Thymus (tissue), 11 donors: ENCODE data around the gene KRT31. TPM values are rescaled to one million over a fixed set of nuclear protein-coding genes. Genes with fewer than 3 reads are reported as not detected.
A peak's percentile ranks its signal among the peaks of the same experiment; 100 is the strongest.
"Not testable (repeated sequence)": the region's sequence is repeated elsewhere in the genome, so short reads cannot be mapped to it uniquely, and the experiment has no call there.

Experiments
- DNase-seq, 9 donors: peaks; one replicate each; pipeline ENCODE4 v3.0.0-alpha.2; 2013; ENCODE audit warnings: low spot score in 9 of 9, low read depth in 6 of 9, missing footprints in 1 of 9
- H3K27ac ChIP-seq, 2 donors: one replicate each; pipeline ENCODE4 v1.5.1; 2013; ENCODE audit warnings: control low read depth in 1 of 2, low read depth in 1 of 2, low read length in 1 of 2, mild to moderate bottlenecking in 1 of 2, moderate library complexity in 1 of 2
- H3K27me3 ChIP-seq, 2 donors: one replicate each; pipeline ENCODE4 v1.5.1; 2013; ENCODE audit warnings: low read length in 1 of 2; ENCODE audit not compliant: control insufficient read depth in 2 of 2, insufficient read depth in 1 of 2
- H3K36me3 ChIP-seq, 2 donors: one replicate each; pipeline ENCODE4 v1.5.1; 2013; ENCODE audit warnings: low read length in 1 of 2, mild to moderate bottlenecking in 1 of 2, moderate library complexity in 1 of 2; ENCODE audit not compliant: control insufficient read depth in 2 of 2, insufficient read depth in 2 of 2
- H3K4me1 ChIP-seq, 2 donors: one replicate each; pipeline ENCODE4 v1.5.1; 2013; ENCODE audit warnings: low read length in 2 of 2; ENCODE audit not compliant: control insufficient read depth in 2 of 2, insufficient read depth in 2 of 2
- H3K4me3 ChIP-seq, 2 donors: one replicate each; pipeline ENCODE4 v1.5.1; 2013; ENCODE audit warnings: low read length in 2 of 2, control low read depth in 1 of 2, mild to moderate bottlenecking in 1 of 2
- H3K9me3 ChIP-seq, 2 donors: one replicate each; pipeline ENCODE4 v1.5.1; 2013; ENCODE audit warnings: low read length in 1 of 2, mild to moderate bottlenecking in 1 of 2; ENCODE audit not compliant: control insufficient read depth in 2 of 2, insufficient read depth in 1 of 2
- WGBS: extraction: QIAGEN DNeasy Blood & Tissue Kit; methylation state at CpG from one replicate; pipeline ENCODE4 v1.1.7; 2013; 5-methylcytosine and 5-hydroxymethylcytosine counted together
- polyA plus RNA-seq: library from polyadenylated mRNA; stranded (reverse); fragments of 200-250 nt; gene quantifications from one replicate; pipeline ENCODE4 v1.2.3, GENCODE V29; 2013
- total RNA-seq: library from RNA; stranded (reverse); fragments of 120-200 nt; gene quantifications from one replicate; pipeline ENCODE4 v1.2.4, GENCODE V29; 2013
- donor health status: healthy.

Gene KRT31
- total and polyA plus RNA-seq, 2 donors = 1.9 to 6.4 TPM

DNA sequence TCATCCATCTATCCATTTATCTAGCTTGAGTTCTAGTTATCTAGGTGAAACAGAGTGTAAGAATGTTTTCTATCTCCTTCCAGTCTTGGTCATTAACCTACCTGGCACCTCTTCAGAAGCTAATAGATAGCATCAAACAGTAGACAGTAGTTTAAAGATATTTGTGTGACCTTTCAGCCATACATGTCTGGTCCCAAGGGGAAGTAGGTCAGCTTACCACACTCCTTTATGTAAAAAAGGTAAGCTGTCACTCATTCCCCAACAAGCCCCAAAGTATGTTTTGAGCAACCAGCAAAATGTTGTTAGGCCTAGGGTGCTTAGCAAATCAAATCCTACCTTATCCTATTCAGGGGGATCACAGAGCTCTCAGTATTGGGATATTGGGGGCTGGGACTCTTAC, 31.3 kb downstream of the KRT31 start:
- Histone ChIP-seq H3K4me1 (no peaks in the 10 kb centered on the region), H3K27ac (no peak overlapping the region), H3K9me3 (no peaks in the 10 kb centered on the region), H3K4me3 (no peak overlapping the region), H3K36me3 (no peaks in the 10 kb centered on the region), H3K27me3 (no peaks in the 10 kb centered on the region)
- no peak for DNase-seq

DNA sequence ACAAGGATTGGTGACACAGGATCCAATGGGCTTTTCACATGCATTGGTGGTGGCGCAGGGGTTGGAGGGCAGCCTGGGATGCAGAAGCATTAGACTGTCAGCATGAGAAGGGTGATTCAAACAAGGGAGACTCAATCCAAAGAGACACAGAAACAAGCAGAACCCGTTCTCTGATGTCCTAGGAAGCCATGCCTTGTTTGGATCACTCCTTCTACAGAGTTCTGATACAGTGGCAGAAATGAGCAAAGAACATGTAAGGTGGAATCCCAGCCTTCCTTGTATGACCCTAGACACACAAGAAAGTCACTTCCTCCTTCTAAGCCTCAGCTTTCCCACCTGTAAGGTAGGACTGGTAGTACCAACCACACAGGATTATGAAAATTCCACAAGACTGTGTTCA, 33.5 kb downstream of the KRT31 start:
- H3K9me3 ChIP-seq = no peaks in the 10 kb centered on the region
- H3K4me1 ChIP-seq = no peaks in the 10 kb centered on the region
- no peak for DNase-seq
- WGBS = 89% methylated on average over 2 of the region's 2 CpGs
- no peaks in the 10 kb centered on the region for H3K27me3 ChIP-seq
- no peak overlapping the region for H3K27ac ChIP-seq
- no peak overlapping the region for H3K4me3 ChIP-seq
- no peaks in the 10 kb centered on the region for H3K36me3 ChIP-seq

DNA sequence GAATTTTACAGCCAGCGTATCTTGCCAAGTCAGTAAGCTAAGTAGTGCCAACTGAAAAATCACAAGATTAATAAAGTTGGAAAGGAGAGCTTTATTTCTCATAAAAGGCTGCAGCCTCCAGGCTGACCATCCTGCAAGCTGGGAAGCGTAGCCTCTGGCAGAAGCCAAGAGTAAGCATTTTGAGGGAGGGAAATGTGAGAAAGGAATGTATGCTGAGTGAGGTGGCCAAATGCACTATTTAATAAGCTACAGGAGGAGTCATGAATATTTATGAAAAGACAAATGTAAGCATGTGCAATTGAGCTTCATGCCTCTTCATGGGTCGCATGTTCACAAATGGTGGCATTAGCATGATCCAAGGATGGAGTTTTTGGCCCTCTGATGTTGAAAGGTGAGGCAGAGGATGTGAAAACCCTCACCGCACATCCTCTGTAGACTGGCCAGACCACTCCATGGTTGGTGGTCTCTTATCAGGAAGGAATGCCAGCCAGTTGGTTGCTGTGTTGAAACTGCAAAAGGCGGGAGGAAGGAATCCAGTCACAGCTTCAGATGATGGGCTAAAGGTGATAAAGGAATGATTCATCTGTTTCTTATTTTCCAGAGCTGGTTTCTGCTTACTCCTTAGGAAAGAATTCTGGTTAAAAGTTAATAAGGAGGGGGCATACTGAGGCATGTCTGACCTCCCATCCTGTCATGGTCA, 37.0 kb downstream of the KRT31 start:
- DNase-seq = no peak
- Histone ChIP-seq H3K9me3 (no peaks in the 10 kb centered on the region), H3K4me1 (no peaks in the 10 kb centered on the region), H3K27ac (no peak overlapping the region), H3K27me3 (no peaks in the 10 kb centered on the region), H3K36me3 (no peaks in the 10 kb centered on the region), H3K4me3 (no peak overlapping the region)
- 94% methylated on average over 5 of the region's 5 CpGs for WGBS

DNA sequence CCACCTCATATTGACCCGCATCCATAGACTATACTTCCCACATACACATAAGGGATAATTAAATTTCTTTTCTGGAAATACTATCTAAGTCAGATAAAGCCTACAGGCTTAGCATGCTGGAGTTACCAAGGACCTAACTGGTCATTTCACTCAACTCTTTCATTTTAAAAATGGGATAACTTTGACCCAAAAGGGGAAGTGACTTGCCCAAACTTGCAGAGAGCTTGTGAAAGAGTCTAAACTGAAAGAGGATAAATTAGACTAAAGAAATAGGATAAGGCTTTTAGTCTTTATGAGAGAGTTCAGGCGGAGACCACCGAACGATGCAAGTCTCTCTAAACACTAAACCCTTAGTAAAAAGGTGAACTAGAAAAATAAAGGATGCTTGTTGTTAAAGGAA, 42.9 kb downstream of the KRT31 start:
- peak overlapping the region in 1 of 2 donors; percentile 52 for H3K27ac ChIP-seq
- no peaks in the 10 kb centered on the region for H3K4me1 ChIP-seq
- H3K4me3 ChIP-seq = no peak overlapping the region
- no peaks in the 10 kb centered on the region for H3K27me3 ChIP-seq
- H3K36me3 ChIP-seq = no peaks in the 10 kb centered on the region
- 93% methylated on average over 4 of the region's 4 CpGs for WGBS
- H3K9me3 ChIP-seq = no peaks in the 10 kb centered on the region
- no peak for DNase-seq

DNA sequence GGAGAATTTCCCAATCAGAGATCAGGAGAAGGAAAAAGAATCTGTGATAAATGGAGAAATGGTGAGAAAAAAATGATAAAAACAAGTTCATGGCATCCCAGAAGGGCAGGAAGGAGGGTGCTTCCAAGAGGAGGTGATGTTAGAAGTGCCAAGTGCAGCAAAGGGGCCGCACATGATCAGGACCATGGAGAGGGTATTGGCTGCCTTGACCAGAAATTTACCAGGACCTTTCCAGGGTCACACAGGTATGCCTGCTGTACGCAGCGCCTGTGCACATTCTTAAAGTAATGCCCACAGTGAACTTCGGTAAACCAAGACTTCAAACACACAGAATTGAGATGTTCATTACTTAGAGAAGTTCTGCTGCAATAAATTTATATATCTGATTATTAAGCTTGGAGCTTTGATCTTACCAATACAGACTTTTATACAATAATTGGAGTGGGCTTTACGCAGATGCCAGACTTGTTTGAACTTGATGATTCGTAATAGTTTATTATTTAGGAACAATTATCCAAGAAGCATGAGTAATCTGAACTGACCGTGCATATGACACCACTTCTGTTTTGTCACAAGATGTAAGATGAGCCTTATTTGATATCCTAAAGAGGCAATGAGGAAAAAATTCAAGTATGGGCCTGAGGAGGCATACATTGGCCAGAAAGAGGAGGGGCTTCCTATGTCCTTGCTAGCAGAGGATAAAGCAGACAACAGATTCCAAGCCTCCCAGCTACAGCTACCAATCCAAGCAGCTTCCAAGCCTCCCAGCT, 44.6 kb downstream of the KRT31 start:
- 89% methylated on average over 7 of the region's 7 CpGs for WGBS
- Histone ChIP-seq H3K9me3 (no peaks in the 10 kb centered on the region), H3K4me3 (no peak overlapping the region), H3K27ac (peak overlapping the region in 1 of 2 donors; percentile 49), H3K36me3 (no peaks in the 10 kb centered on the region), H3K27me3 (no peaks in the 10 kb centered on the region), H3K4me1 (no peaks in the 10 kb centered on the region)
- peak in 1 of 9 donors; percentile 15 for DNase-seq

DNA sequence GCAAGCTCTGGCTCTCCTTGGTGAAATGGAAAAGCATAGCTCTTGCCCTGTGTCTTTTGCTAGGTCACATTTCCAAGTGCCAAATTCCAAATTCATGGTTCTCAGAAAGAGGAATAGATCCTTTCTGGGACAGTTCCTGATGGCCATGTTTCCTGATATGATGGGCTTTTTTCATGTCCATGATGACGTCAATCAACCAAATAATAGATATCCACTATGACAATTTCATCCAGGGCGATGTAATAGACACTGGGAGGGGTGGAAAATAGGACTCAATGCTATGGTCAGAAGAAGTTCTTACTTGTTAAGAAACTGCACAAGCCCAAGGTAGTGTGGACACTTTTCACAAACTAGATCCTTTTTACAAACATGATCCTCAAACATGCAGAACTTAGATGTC, 46.2 kb downstream of the KRT31 start:
- DNase-seq = no peak
- WGBS = 97% methylated on average over 2 of the region's 2 CpGs
- Histone ChIP-seq H3K4me3 (no peak overlapping the region), H3K27ac (peak overlapping the region in 1 of 2 donors; percentile 26), H3K9me3 (no peaks in the 10 kb centered on the region), H3K4me1 (no peaks in the 10 kb centered on the region), H3K36me3 (no peaks in the 10 kb centered on the region), H3K27me3 (no peaks in the 10 kb centered on the region)

DNA sequence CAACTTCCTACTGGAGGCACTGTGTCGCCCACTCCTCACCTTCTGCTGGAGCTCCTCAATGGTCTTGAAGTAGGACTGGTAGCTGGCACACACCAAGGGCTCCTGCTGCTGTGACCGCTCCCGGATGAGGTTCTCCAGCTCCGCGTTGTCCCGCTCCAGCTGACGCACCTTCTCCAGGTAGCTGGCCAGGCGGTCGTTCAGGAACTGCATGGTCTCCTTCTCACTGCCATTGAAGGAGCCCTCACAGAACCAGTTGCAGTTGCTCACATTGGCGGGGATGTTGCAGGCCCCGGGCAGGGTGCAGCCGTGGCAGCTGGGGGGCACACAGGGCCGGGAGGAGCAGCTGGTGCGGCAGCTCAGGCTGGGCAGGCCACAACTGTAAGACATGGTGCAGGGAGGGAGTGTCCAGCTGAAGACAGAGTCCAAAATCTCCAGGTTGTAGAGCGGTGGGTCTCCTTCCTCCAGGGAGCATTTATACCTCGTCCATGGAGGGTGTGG, 47.0 kb downstream of the KRT31 start, which contains the start of gene KRT33A:
Gene KRT33A (minus strand): TSS at position 448 of the 498 bp plus-strand sequence. CDS start 61 bp downstream, at position 387.
- H3K36me3 ChIP-seq, H3K9me3 ChIP-seq, DNase-seq, H3K4me1 ChIP-seq, H3K27me3 ChIP-seq, H3K4me3 ChIP-seq: not testable (repeated sequence)
- 92% methylated on average over 16 of the region's 16 CpGs for WGBS
- peak within 1 kb of the TSS in 1 of 2 donors; percentile 26 for H3K27ac ChIP-seq

DNA sequence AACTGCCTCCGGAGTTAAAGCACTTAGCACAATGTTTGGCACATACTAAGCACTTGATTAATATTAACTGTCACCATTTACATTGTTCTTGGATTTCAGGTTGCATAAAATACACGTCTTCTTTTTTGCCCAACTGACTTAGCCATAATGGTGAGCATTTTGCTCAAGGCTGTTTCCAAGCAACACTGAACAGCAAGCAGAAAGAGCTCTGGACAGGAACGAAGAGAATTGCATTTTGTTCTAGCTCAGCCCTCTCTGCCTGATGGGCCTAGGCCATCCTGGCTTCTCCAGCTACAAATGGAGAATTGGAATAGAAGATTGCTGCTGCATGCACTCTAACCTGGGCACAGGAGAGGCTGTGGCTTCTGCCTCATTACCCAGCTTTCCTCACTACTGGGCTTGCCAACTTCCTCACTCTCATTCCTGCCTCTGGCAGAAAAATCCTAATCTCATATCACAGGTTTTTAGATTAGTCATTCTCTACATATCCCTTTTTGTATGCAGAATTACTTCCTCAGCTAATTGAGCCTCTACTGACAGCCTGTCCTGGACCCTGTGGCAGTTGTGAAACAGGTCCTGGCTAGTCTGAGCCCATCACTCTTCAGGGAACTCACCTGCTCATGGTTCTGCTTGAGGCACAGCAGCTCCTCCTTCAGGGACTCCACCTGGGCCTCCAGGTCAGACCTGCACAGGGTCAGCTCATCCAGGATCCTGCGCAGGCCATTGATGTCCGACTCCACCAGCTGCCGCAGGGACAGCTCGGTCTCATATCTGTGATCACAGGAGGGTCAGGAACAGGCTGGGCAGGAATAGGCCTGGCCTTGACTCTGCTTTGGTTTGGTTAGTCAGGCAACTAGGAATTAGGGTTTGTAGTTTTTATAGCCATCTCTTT, 49.3 kb downstream of the KRT31 start:
- H3K9me3 ChIP-seq = no peaks in the 10 kb centered on the region
- peak in 1 of 9 donors; percentile 5 for DNase-seq
- 91% methylated on average over 7 of the region's 7 CpGs for WGBS
- peak overlapping the region; percentile 25 to 43 for H3K27ac ChIP-seq
- H3K27me3 ChIP-seq = no peaks in the 10 kb centered on the region
- no peaks in the 10 kb centered on the region for H3K36me3 ChIP-seq
- H3K4me3 ChIP-seq = no peak overlapping the region
- no peaks in the 10 kb centered on the region for H3K4me1 ChIP-seq
